GM12878 (cell line): ENCODE measurements around the gene NISCH. TPM values are rescaled to one million over a fixed set of nuclear protein-coding genes. Genes with fewer than 3 reads are reported as not detected.

Experiments
- ATAC-seq: fragments of 200-7000 bp; cut with Tn5 transposase; 3 replicates; pipeline ENCODE4 v1.9.1; 2020; ENCODE audit warnings: mild to moderate bottlenecking, moderate library complexity
- BruUV-seq: library from RNA; stranded (reverse); fragments of 400-500 nt; replicated peaks from 2 replicates; lab custom pipeline; 2021; lab: Mats Ljungman, UMichigan
- CTCF ChIA-PET: fragments of 300-600 bp; sonication (Branson Sonifier 250); formaldehyde crosslinking; extraction: SDS; loops from one replicate; lab custom pipeline; 2021; ENCODE audit warnings: inconsistent platforms; lab: Yijun Ruan, JAX
- POLR2A ChIA-PET: fragments of 350-600 bp; formaldehyde crosslinking; extraction: SDS; loops from one replicate; lab custom pipeline; 2021; ENCODE audit warnings: inconsistent platforms; lab: Charles Lee
- RAD21 ChIA-PET: fragments of 300-600 bp; sonication (Branson Sonifier 250); formaldehyde crosslinking; loops from one replicate; lab custom pipeline; 2023; ENCODE audit warnings: antibody characterized with exemption; ENCODE audit not compliant: unreplicated experiment; lab: Charles Lee
- SMC1A ChIA-PET: fragments of 300-600 bp; sonication (Branson Sonifier 250); formaldehyde crosslinking; loops from one replicate; lab custom pipeline; 2023; ENCODE audit not compliant: unreplicated experiment, uncharacterized antibody; lab: Charles Lee
- DNase-seq: peaks from one replicate; pipeline ENCODE4 v3.0.0-alpha.2; 2011; ENCODE audit warnings: low read depth, low spot score
- FAIRE-seq: peaks from 3 replicates; lab custom pipeline; 2011; peaks lifted over from hg19 to GRCh38; lab: Jason Lieb, UNC
- H2AFZ ChIP-seq: 2 replicates; pipeline ENCODE4 v1.6.0; 2011; ENCODE audit warnings: low read depth, low read length, control low read depth; ENCODE audit not compliant: control insufficient read depth
- H3K27ac ChIP-seq: 2 replicates; pipeline ENCODE4 v1.5.1; 2011; ENCODE audit warnings: control low read depth; ENCODE audit not compliant: control insufficient read depth, insufficient read depth
- H3K27me3 ChIP-seq, 2 experiments: replicated peaks in 1 of 2; 2 replicates each; pipeline versions ENCODE4 v1.6.0 to v1.6.1; 2011; ENCODE audit warnings: low read length in 1 of 2; ENCODE audit not compliant: control insufficient read depth in 2 of 2, insufficient read depth in 2 of 2
- H3K36me3 ChIP-seq, 2 experiments: 2 replicates each; pipeline ENCODE4 v1.5.1; 2011; ENCODE audit warnings: low read length in 1 of 2; ENCODE audit not compliant: control insufficient read depth in 2 of 2, insufficient read depth in 2 of 2
- H3K4me1 ChIP-seq: 2 replicates; pipeline ENCODE4 v1.6.1; 2011; ENCODE audit warnings: mild to moderate bottlenecking, low read length, moderate library complexity, mixed read lengths; ENCODE audit not compliant: control insufficient read depth, insufficient read depth
- H3K4me2 ChIP-seq: 2 replicates; pipeline ENCODE4 v1.6.0; 2011; ENCODE audit warnings: control low read depth; ENCODE audit not compliant: control insufficient read depth, insufficient read depth
- H3K4me3 ChIP-seq: fragments of 200-600 bp; sonication (generic); 2 replicates; pipeline ENCODE4 v1.5.1; 2016
- H3K79me2 ChIP-seq: 2 replicates; pipeline ENCODE4 v1.6.0; 2011; ENCODE audit warnings: low read length; ENCODE audit not compliant: control insufficient read depth, insufficient read depth
- H3K9ac ChIP-seq: 2 replicates; pipeline ENCODE4 v1.8.0; 2011; ENCODE audit warnings: low read length, control low read depth, mixed read lengths; ENCODE audit not compliant: control insufficient read depth, insufficient read depth
- H3K9me3 ChIP-seq: replicated peaks from 3 replicates; pipeline ENCODE4 v1.5.1; 2011; ENCODE audit warnings: mild to moderate bottlenecking, low read length; ENCODE audit not compliant: control insufficient read depth, insufficient read depth
- H4K20me1 ChIP-seq: 2 replicates; pipeline ENCODE4 v1.6.0; 2011; ENCODE audit not compliant: control insufficient read depth, insufficient read depth
- CBX5 ChIP-seq: sonication (generic); IDR thresholded peaks from 2 replicates; pipeline ENCODE4 v1.6.1; 2016; ENCODE audit warnings: low read depth, moderate library complexity, mild to moderate bottlenecking, inconsistent platforms
- CHD1 ChIP-seq: IDR thresholded peaks from 2 replicates; pipeline ENCODE4 v1.6.1; 2012; ENCODE audit warnings: low read depth, low read length, improper control_type of control experiment
- RCOR1 ChIP-seq: conservative IDR thresholded peaks from 2 replicates; pipeline ENCODE4 v1.6.1; 2012; ENCODE audit warnings: low read depth, low read length, improper control_type of control experiment
- USF2 ChIP-seq: IDR thresholded peaks from 2 replicates; pipeline ENCODE4 v1.6.1; 2011; ENCODE audit warnings: low read depth, low read length, improper control_type of control experiment, borderline replicate concordance
- WRNIP1 ChIP-seq: IDR thresholded peaks from 2 replicates; pipeline ENCODE4 v1.6.1; 2011; ENCODE audit warnings: low read depth, low read length, improper control_type of control experiment, borderline replicate concordance
- ZNF217 ChIP-seq: fragments of 450-650 bp; IDR thresholded peaks from 2 replicates; pipeline ENCODE4 v1.6.1; 2017; ENCODE audit warnings: antibody characterized with exemption, mild to moderate bottlenecking
- ZNF274 ChIP-seq: IDR thresholded peaks from one replicate; pipeline ENCODE4 v1.8.0; 2011; ENCODE audit not compliant: insufficient read length, insufficient read depth
- WGBS: methylation state at CpG from one replicate; pipeline ENCODE4 v1.1.6; 2016; ENCODE audit warnings: low lambda C conversion rate; ENCODE audit not compliant: insufficient replicate concordance, insufficient coverage; ENCODE audit errors: missing lambda C conversion rate; 5-methylcytosine and 5-hydroxymethylcytosine counted together
- in situ Hi-C: fragments of 300-500 bp; cut with MboI; formaldehyde crosslinking; loops from 9 replicates; pipeline ENCODE4 v1.14.3; 2018; ENCODE audit warnings: mixed read lengths
- intact Hi-C: fragments of 100-400 bp; cut with micrococcal nuclease; formaldehyde crosslinking; loops from one replicate; pipeline ENCODE4 v1.14.2; 2022; ENCODE audit not compliant: unreplicated experiment
- polyA plus RNA-seq, 11 experiments: library from polyadenylated mRNA; depleted of rRNA in 4 of 11; unstranded in 6 of 11; stranded (reverse) in 5 of 11; fragments of >200 nt; fragmentation: Nextera tagmentation in 4 of 11; fragmentation: Illumina TruSeq in 1 of 11; extraction: Ambion mirVana in 4 of 11; extraction: Trizol in 1 of 11; gene quantifications; 1 replicate in 1 of 11; 2 replicates in 10 of 11; pipeline versions ENCODE4 v1.2.1 to v1.2.3, GENCODE V29; 2011 to 2016; ENCODE audit warnings: inconsistent platforms in 2 of 11, missing spikeins in 2 of 11, low read depth in 1 of 11
- total RNA-seq, 4 experiments: library from RNA; depleted of rRNA in 3 of 4; stranded (reverse); fragments of >200 nt in 3 of 4; fragmentation: Illumina TruSeq in 1 of 4; extraction: Trizol in 1 of 4; gene quantifications; 2 replicates each; pipeline versions ENCODE4 v1.2.1 to v1.2.3, GENCODE V29; 2013 to 2021
- TF ChIP-seq, protein P1 (sequence below): fragments of 450-650 bp; IDR thresholded peaks from 2 replicates; pipeline ENCODE4 v1.6.1; 2017; ENCODE audit warnings: low read depth, mild to moderate bottlenecking, moderate library complexity
- TF ChIP-seq, protein P2 (sequence below): fragments of 450-650 bp; IDR thresholded peaks from 2 replicates; pipeline ENCODE4 v1.6.1; 2017; ENCODE audit warnings: mild to moderate bottlenecking, moderate library complexity

NISCH gene
- total and polyA plus RNA-seq, 10 of the 15 experiments (the other 5 are each of a cell fraction or from before 2014, with no cell fraction given), result 0.76 to 52.5 (median 24.6) TPM

DNA sequence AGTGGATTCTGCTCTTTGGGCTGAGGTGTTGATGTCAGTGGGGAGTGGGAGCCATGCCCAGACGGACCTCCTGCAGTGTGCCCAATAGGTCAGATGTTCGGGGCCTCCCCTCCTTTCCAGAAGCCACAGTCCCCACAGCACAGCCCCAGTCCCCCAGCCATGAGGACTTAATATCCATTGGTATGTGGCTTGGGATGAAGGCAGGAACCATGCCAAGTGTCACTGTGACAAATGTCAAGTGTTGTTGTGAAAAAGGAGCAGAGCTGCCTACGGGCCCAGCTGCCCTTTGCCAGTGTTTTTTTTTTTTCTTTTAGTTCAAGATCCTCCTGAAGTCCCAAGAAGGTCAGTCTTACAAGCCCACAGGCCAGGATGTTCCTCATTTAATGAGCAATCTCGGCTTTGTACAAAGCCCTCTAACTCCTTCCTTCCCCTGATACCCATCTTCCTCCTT is 22.7 kb upstream of the NISCH start:
- WGBS, result 11% methylated on average over 4 of the region's 4 CpGs
- Histone ChIP-seq H3K4me2 (no peak overlapping the region), H3K27me3 (no peaks in the 10 kb centered on the region), H3K4me1 (no peaks in the 10 kb centered on the region), H3K79me2 (no peaks in the 10 kb centered on the region)
- in situ Hi-C loops, result no loop called here
- ATAC-seq (no peak), DNase-seq (no peak)
- intact Hi-C loops, result no loop called here
- TF ChIP-seq, protein P1, sequence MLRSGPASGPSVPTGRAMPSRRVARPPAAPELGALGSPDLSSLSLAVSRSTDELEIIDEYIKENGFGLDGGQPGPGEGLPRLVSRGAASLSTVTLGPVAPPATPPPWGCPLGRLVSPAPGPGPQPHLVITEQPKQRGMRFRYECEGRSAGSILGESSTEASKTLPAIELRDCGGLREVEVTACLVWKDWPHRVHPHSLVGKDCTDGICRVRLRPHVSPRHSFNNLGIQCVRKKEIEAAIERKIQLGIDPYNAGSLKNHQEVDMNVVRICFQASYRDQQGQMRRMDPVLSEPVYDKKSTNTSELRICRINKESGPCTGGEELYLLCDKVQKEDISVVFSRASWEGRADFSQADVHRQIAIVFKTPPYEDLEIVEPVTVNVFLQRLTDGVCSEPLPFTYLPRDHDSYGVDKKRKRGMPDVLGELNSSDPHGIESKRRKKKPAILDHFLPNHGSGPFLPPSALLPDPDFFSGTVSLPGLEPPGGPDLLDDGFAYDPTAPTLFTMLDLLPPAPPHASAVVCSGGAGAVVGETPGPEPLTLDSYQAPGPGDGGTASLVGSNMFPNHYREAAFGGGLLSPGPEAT, result no peak
- TF ChIP-seq ZNF274 (no peak), CBX5 (no peak), ZNF217 (no peak), RCOR1 (no peak), CHD1 (no peak), WRNIP1 (no peak), USF2 (no peak)
- TF ChIP-seq, protein P2, sequence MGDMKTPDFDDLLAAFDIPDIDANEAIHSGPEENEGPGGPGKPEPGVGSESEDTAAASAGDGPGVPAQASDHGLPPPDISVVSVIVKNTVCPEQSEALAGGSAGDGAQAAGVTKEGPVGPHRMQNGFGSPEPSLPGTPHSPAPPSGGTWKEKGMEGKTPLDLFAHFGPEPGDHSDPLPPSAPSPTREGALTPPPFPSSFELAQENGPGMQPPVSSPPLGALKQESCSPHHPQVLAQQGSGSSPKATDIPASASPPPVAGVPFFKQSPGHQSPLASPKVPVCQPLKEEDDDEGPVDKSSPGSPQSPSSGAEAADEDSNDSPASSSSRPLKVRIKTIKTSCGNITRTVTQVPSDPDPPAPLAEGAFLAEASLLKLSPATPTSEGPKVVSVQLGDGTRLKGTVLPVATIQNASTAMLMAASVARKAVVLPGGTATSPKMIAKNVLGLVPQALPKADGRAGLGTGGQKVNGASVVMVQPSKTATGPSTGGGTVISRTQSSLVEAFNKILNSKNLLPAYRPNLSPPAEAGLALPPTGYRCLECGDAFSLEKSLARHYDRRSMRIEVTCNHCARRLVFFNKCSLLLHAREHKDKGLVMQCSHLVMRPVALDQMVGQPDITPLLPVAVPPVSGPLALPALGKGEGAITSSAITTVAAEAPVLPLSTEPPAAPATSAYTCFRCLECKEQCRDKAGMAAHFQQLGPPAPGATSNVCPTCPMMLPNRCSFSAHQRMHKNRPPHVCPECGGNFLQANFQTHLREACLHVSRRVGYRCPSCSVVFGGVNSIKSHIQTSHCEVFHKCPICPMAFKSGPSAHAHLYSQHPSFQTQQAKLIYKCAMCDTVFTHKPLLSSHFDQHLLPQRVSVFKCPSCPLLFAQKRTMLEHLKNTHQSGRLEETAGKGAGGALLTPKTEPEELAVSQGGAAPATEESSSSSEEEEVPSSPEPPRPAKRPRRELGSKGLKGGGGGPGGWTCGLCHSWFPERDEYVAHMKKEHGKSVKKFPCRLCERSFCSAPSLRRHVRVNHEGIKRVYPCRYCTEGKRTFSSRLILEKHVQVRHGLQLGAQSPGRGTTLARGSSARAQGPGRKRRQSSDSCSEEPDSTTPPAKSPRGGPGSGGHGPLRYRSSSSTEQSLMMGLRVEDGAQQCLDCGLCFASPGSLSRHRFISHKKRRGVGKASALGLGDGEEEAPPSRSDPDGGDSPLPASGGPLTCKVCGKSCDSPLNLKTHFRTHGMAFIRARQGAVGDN, result no peak
- TF ChIP-seq, all 136 proteins: peak for 0
- SMC1A ChIA-PET, result interaction anchor here (0.6 to 1.1 kb wide), 2 partner anchors 8 to 15 kb away, joined by 3 to 4 read pairs; no protein-coding TSS in a partner anchor
- Histone ChIP-seq H3K27ac (no peak overlapping the region), H2AFZ (no peak overlapping the region), H3K9ac (no peak overlapping the region), H3K9me3 (no peaks in the 10 kb centered on the region), H3K4me3 (no peak overlapping the region), H4K20me1 (no peaks in the 10 kb centered on the region), H3K36me3 (no peaks in the 10 kb centered on the region)
- POLR2A ChIA-PET, result interaction anchor here (1.1 kb wide), 1 partner anchor 26 kb away, joined by 3 read pairs; no protein-coding TSS in a partner anchor
- RAD21 ChIA-PET, result no interaction called here
- CTCF ChIA-PET, result interaction anchor here (1.0 to 8.8 kb wide), 4 partner anchors 14 to 93 kb away, joined by 3 to 147 read pairs (median 26); partner anchors contain the start of gene SEMA3G
- no TSS peak for BruUV-seq
- FAIRE-seq, result no peak
